Medulla oblongata (tissue), 1 donor: ENCODE measurements around the gene RTEL1.
"Not testable (repeated sequence)": the region's sequence is repeated elsewhere in the genome, so short reads cannot be mapped to it uniquely, and the experiment has no call there.

Experiments used
- DNase-seq: peaks from one replicate; pipeline ENCODE4 v3.0.0-alpha.2; 2015; ENCODE audit errors: extremely low spot score

RTEL1 gene

GRCh38 chr20:63652192-63652980 lies 5.7 kb upstream of the RTEL1 start:
- DNase-seq, result no peak

- DNase-seq, result peak; percentile 86
Observed at GRCh38 chr20:63653041-63653973, 4.8 kb upstream of the RTEL1 start, which contains the start of gene STMN3. Gene STMN3, minus strand, starts transcription at chr20:63653424. Its CDS starts 79 bp downstream, at chr20:63653345.

- DNase-seq, result no peak
Observed at GRCh38 chr20:63653974-63654668, 4.0 kb upstream of the RTEL1 start.

GRCh38 chr20:63655249-63655648 lies 2.9 kb upstream of the RTEL1 start:
- no peak for DNase-seq

- no peak for DNase-seq
Observed at GRCh38 chr20:63656451-63656850, 1.7 kb upstream of the RTEL1 start.

GRCh38 chr20:63657260-63657936 lies 714 bp upstream of the RTEL1 start:
- no peak for DNase-seq

- no peak for DNase-seq
Observed at GRCh38 chr20:63658749-63659187, 656 bp downstream of the RTEL1 start.

- no peak for DNase-seq
Observed at GRCh38 chr20:63659370-63659769, 1.3 kb downstream of the RTEL1 start.

- DNase-seq, result not testable (repeated sequence)
Observed at GRCh38 chr20:63660174-63660573, 2.1 kb downstream of the RTEL1 start.

- no peak for DNase-seq
Observed at GRCh38 chr20:63660622-63661021, 2.5 kb downstream of the RTEL1 start.

- no peak for DNase-seq
Observed at GRCh38 chr20:63661108-63661507, 3.0 kb downstream of the RTEL1 start.

- DNase-seq, result no peak
Observed at GRCh38 chr20:63661959-63662812, 4.1 kb downstream of the RTEL1 start.

GRCh38 chr20:63662813-63663189 lies 4.7 kb downstream of the RTEL1 start:
- no peak for DNase-seq

- DNase-seq, result no peak
Observed at GRCh38 chr20:63663332-63664066, 5.4 kb downstream of the RTEL1 start.

GRCh38 chr20:63664143-63664851 lies 6.2 kb downstream of the RTEL1 start:
- no peak for DNase-seq

- no peak for DNase-seq
Observed at GRCh38 chr20:63664861-63665594, 6.9 kb downstream of the RTEL1 start.

GRCh38 chr20:63665708-63666107 lies 7.6 kb downstream of the RTEL1 start:
- no peak for DNase-seq

- DNase-seq, result no peak
Observed at GRCh38 chr20:63667858-63668257, 9.7 kb downstream of the RTEL1 start.
